HL-60 (cell line): ENCODE results near the gene TPRKB.
"Not testable (repeated sequence)": the region's sequence is repeated elsewhere in the genome, so short reads cannot be mapped to it uniquely, and the experiment has no call there.

Experiments
- DNase-seq, 2 experiments: peaks; one replicate each; pipeline ENCODE4 v3.0.0-alpha.2; 2010 to 2020; ENCODE audit warnings: low read depth in 1 of 2, low spot score in 1 of 2
- H3K27ac ChIP-seq: fragments of 250-450 bp; sonication (Bioruptor Pico); replicated peaks from 2 replicates; pipeline ENCODE4 v1.5.1; 2020; ENCODE audit warnings: mild to moderate bottlenecking, moderate library complexity
- H3K27me3 ChIP-seq: fragments of 250-450 bp; sonication (Bioruptor Pico); 2 replicates; pipeline ENCODE4 v1.5.1; 2021; ENCODE audit warnings: mild to moderate bottlenecking, moderate library complexity; ENCODE audit not compliant: insufficient read depth, poor library complexity, severe bottlenecking
- H3K4me3 ChIP-seq: replicated peaks from 2 replicates; pipeline ENCODE4 v1.5.1; 2011; ENCODE audit warnings: mild to moderate bottlenecking, control low read depth, low read length; ENCODE audit not compliant: insufficient read depth
- GABPA ChIP-seq: IDR thresholded peaks from 2 replicates; pipeline ENCODE4 v1.6.1; 2012; ENCODE audit warnings: low read depth
- POLR2AphosphoS5 ChIP-seq: IDR thresholded peaks from 2 replicates; pipeline ENCODE4 v1.6.1; 2012; ENCODE audit warnings: low read depth
- SPI1 ChIP-seq: IDR thresholded peaks from 2 replicates; pipeline ENCODE4 v1.6.1; 2012; ENCODE audit warnings: low read depth, mild to moderate bottlenecking, borderline replicate concordance
- TF ChIP-seq, protein P1 (sequence below): IDR thresholded peaks from 2 replicates; pipeline ENCODE4 v1.6.1; 2012; ENCODE audit warnings: low read depth; ENCODE audit not compliant: insufficient replicate concordance
- TF ChIP-seq, protein P2 (sequence below): IDR thresholded peaks from one replicate; pipeline ENCODE4 v1.5.1; 2011; ENCODE audit warnings: low read length, control low read depth, inconsistent platforms; ENCODE audit not compliant: insufficient read depth

TPRKB gene

DNA sequence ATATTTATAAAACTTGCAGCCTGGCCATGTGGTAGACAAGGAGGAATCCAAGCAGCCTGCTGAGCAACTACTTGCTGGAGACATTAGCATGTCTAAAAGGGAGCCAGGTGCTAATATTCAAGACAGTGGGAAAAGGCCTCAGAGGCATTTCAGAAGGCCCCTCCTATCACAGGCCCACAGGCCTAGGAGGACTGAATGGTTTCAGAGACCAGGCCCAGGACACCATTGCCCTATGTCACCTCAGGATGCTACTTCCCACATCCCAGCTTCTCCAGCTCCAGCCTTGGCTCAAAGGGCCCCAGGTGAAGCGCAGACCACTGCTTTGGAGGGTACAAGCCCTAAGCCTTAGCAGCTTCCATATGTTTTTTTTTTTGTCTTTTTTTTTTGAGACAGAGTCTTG is 39.0 kb downstream of the TPRKB start:
- H3K27ac ChIP-seq: no peak overlapping the region
- TF ChIP-seq GABPA: no peak
- TF ChIP-seq, protein P1, sequence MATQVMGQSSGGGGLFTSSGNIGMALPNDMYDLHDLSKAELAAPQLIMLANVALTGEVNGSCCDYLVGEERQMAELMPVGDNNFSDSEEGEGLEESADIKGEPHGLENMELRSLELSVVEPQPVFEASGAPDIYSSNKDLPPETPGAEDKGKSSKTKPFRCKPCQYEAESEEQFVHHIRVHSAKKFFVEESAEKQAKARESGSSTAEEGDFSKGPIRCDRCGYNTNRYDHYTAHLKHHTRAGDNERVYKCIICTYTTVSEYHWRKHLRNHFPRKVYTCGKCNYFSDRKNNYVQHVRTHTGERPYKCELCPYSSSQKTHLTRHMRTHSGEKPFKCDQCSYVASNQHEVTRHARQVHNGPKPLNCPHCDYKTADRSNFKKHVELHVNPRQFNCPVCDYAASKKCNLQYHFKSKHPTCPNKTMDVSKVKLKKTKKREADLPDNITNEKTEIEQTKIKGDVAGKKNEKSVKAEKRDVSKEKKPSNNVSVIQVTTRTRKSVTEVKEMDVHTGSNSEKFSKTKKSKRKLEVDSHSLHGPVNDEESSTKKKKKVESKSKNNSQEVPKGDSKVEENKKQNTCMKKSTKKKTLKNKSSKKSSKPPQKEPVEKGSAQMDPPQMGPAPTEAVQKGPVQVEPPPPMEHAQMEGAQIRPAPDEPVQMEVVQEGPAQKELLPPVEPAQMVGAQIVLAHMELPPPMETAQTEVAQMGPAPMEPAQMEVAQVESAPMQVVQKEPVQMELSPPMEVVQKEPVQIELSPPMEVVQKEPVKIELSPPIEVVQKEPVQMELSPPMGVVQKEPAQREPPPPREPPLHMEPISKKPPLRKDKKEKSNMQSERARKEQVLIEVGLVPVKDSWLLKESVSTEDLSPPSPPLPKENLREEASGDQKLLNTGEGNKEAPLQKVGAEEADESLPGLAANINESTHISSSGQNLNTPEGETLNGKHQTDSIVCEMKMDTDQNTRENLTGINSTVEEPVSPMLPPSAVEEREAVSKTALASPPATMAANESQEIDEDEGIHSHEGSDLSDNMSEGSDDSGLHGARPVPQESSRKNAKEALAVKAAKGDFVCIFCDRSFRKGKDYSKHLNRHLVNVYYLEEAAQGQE: no peak
- no peaks in the 10 kb centered on the region for H3K27me3 ChIP-seq
- no peak overlapping the region for H3K4me3 ChIP-seq
- DNase-seq: no peak

DNA sequence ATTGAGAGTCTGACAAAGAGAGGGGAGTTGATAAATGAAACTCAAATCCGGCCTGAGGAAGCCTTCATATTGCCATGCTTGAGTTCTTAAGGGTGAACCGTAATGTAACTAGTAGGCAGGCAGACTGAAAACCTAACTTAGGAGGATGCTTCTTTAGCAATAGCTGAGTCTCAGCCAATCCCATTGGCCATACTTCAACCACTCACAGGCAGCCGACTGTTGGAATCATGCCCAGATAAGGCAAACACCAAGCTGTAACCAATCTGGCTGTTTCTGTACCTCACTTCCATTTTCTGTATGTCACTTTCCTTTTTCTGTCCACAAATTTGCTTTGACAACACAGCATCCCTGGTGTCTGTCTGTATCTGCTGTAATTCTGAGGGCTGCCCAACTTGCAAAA is 39.5 kb downstream of the TPRKB start:
- Histone ChIP-seq H3K27me3 (no peaks in the 10 kb centered on the region), H3K4me3 (no peak overlapping the region), H3K27ac (no peak overlapping the region)
- TF ChIP-seq GABPA: no peak
- no peak for TF ChIP-seq POLR2AphosphoS5
- TF ChIP-seq SPI1: no peak
- TF ChIP-seq, protein P2, sequence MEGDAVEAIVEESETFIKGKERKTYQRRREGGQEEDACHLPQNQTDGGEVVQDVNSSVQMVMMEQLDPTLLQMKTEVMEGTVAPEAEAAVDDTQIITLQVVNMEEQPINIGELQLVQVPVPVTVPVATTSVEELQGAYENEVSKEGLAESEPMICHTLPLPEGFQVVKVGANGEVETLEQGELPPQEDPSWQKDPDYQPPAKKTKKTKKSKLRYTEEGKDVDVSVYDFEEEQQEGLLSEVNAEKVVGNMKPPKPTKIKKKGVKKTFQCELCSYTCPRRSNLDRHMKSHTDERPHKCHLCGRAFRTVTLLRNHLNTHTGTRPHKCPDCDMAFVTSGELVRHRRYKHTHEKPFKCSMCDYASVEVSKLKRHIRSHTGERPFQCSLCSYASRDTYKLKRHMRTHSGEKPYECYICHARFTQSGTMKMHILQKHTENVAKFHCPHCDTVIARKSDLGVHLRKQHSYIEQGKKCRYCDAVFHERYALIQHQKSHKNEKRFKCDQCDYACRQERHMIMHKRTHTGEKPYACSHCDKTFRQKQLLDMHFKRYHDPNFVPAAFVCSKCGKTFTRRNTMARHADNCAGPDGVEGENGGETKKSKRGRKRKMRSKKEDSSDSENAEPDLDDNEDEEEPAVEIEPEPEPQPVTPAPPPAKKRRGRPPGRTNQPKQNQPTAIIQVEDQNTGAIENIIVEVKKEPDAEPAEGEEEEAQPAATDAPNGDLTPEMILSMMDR: no peak
- TF ChIP-seq, protein P1: no peak
- DNase-seq: no peak

DNA sequence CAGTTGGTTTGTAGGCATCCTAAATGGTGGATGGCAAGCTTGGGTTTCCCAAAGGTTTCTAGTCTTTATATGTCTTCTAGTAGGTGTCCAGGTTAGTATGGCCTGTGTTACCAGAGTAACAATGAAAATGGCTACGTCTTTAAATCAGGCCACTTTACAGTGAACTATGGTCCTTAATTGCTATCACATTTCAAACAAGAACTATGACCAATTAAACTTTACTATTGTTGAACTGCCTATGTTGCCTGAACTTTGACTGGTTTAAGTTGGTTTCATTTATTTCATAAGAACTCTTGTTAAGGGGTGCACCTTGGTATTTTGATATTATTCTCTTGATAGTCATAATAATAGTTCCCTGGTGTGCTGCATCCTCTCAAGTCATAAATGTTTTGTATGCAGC is 40.2 kb downstream of the TPRKB start:
- DNase-seq, H3K27me3 ChIP-seq, H3K27ac ChIP-seq, H3K4me3 ChIP-seq: not testable (repeated sequence)

DNA sequence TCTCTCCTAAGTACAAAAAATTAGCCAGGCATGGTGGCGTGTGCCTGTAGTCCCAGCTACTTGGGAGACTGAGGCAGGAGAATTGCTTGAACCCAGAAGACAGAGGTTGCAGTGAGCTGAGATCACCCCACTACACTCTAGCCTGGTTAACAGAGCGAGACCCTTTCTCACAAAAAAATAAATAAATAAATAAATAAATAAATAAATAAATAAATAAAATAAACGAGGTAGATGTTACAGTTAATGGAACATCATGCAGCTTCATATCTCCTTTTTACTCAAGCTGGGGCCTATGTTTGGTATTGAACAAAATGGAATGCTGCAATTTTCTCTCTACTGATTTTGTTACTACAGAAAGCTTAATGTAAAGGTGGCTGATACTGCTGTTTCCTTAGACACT is 40.6 kb downstream of the TPRKB start:
- DNase-seq, H3K27ac ChIP-seq, H3K27me3 ChIP-seq, H3K4me3 ChIP-seq: not testable (repeated sequence)

DNA sequence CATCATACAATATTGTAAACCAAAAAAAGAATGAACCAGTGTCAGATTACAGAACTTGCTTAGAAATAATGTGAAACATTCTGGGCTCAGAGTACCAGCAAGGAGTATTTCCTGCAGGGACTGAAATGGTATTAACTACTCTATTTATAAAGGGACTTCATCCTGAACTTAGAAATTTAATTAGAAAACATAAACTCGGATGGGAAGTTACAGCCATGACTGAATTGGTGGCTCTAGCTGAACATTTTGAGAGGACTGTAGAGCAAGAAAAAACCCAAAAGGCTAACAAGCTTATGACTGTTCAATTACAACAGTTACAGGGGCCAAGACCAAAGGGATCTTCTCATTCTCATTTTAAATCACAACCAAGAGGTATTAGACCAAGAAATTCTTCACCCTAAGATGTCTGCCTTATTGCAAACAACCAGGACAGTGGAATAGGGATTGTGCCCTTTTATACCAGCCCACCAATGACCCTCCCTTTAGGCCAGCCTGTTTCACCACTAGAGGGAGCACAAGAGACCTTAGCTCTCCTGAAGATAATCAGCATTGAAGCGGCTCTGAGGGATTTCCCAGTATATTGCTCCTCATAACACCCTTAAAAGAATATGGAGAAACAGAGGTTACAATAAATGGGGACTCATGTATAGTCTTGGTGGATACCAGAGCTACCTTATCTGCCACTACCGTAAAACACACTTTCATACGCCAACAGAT is 46.6 kb downstream of the TPRKB start:
- not testable (repeated sequence) for H3K4me3 ChIP-seq, H3K27ac ChIP-seq, H3K27me3 ChIP-seq
- TF ChIP-seq, protein P2: peak; percentile 30
- DNase-seq: peak in 1 of 2 experiments; percentile 37

DNA sequence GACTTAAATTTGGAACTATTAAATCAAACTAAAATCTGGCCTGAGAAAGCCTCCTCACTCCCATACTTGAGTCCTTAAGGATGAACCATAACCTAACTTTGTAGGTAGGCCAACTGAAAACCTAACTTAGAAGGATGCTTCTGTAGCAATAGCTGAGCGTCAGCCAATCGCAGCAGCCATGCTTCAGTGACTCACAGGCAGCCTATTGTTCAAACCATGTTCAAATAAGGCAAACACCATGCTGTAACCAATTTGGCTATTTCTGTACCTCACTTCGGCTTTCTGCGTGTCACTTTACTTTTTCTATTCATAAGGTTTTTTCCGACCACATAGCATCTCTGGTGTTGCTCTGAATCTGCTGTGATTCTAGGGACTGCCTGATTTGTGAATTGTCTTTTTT is 48.7 kb downstream of the TPRKB start:
- DNase-seq, H3K27ac ChIP-seq, H3K4me3 ChIP-seq, H3K27me3 ChIP-seq: not testable (repeated sequence)
